Upper lobe of left lung (tissue), 6 donors: ENCODE data around the gene CLCA2. TPM values are rescaled to one million over a fixed set of nuclear protein-coding genes. Genes with fewer than 3 reads are reported as not detected.

Source experiments
- ATAC-seq, 2 donors: fragments of 200-7000 bp; cut with Tn5 transposase; one replicate each; pipeline ENCODE4 v1.9.1; 2022; ENCODE audit warnings: mild to moderate bottlenecking in 2 of 2, moderate library complexity in 2 of 2; ENCODE audit not compliant: low FRiP score in 2 of 2
- DNase-seq, 2 donors: peaks; one replicate each; pipeline ENCODE4 v3.0.0-alpha.2; 2019 to 2020
- H3K27ac ChIP-seq, 4 donors: fragments of 200-600 bp; sonication (generic); one replicate each; pipeline ENCODE4 v1.5.1; 2016 to 2019
- H3K27me3 ChIP-seq, 4 donors: fragments of 200-600 bp; sonication (generic); one replicate each; pipeline ENCODE4 v1.5.1; 2017 to 2019
- H3K36me3 ChIP-seq, 4 donors: fragments of 200-600 bp; sonication (generic); one replicate each; pipeline ENCODE4 v1.5.1; 2016 to 2019
- H3K4me1 ChIP-seq, 4 donors: fragments of 200-600 bp; sonication (generic); one replicate each; pipeline ENCODE4 v1.5.1; 2018 to 2019
- H3K4me3 ChIP-seq, 4 donors: fragments of 200-600 bp; sonication (generic); one replicate each; pipeline ENCODE4 v1.5.1; 2017 to 2019; ENCODE audit warnings: mild to moderate bottlenecking in 2 of 4, moderate library complexity in 1 of 4
- H3K9me3 ChIP-seq, 4 donors: fragments of 200-600 bp; sonication (generic); one replicate each; pipeline ENCODE4 v1.5.1; 2018 to 2019
- CTCF ChIP-seq, 6 experiments: fragments of 450-650 bp in 4 of 6; fragments of 200-600 bp in 2 of 6; sonication (generic) in 2 of 6; IDR thresholded peaks; one replicate each; pipeline ENCODE4 v1.5.1; 2016 to 2019; ENCODE audit warnings: antibody characterized with exemption in 6 of 6
- EP300 ChIP-seq, 4 donors: sonication (generic); formaldehyde crosslinking; IDR thresholded peaks; one replicate each; pipeline ENCODE4 v1.5.1; 2017; ENCODE audit warnings: antibody characterized with exemption in 4 of 4, control low read depth in 2 of 4
- POLR2A ChIP-seq, 4 donors: fragments of 450-650 bp; IDR thresholded peaks; one replicate each; pipeline ENCODE4 v1.5.1; 2016 to 2017; ENCODE audit warnings: antibody characterized with exemption in 4 of 4, mild to moderate bottlenecking in 2 of 4
- POLR2AphosphoS5 ChIP-seq, 2 donors: sonication (generic); formaldehyde crosslinking; IDR thresholded peaks; one replicate each; pipeline ENCODE4 v1.5.1; 2017; ENCODE audit warnings: antibody characterized with exemption in 2 of 2
- WGBS, 2 donors: methylation state at CpG; one replicate each; pipeline ENCODE4 v1.1.5; 2017 to 2018; 5-methylcytosine and 5-hydroxymethylcytosine counted together
- total RNA-seq, 6 donors: library from RNA; depleted of rRNA in 4 of 6; stranded (reverse); fragments of >200 nt in 4 of 6; gene quantifications; one replicate each; pipeline versions ENCODE4 v1.1.0 to v1.2.1, GENCODE V29; 2016 to 2021
- donor health status: DM: no; HTN: no; CAD: no; lungs with moderate emphysema.
- donor health status: DM: no; HTN: yes; CAD: no; lungs with severe emphysema.

CLCA2 gene
- total RNA-seq, 6 donors from 2014 or later = 0.57 to 5.3 (median 0.61) TPM; not detected in 3

- WGBS, 2 donors = 76 to 88% methylated on average over 4 of the region's 4 CpGs
- no peaks in the 10 kb centered on the region for H3K36me3 ChIP-seq
Observed at GRCh38 chr1:86447198-86447790, 23.3 kb downstream of the CLCA2 start.

GRCh38 chr1:86448670-86449069 lies 24.7 kb downstream of the CLCA2 start:
- TF ChIP-seq EP300 (IDR thresholded peaks at IDR 0.05) (no peak), POLR2A (IDR thresholded peaks at IDR 0.05) (no peak), CTCF (IDR thresholded peaks at IDR 0.05) (no peak), POLR2AphosphoS5 (IDR thresholded peaks at IDR 0.05) (no peak)
- no peak overlapping the region for H3K4me3 ChIP-seq
- H3K9me3 ChIP-seq = no peaks in the 10 kb centered on the region
- no peak overlapping the region for H3K27ac ChIP-seq
- no peaks in the 10 kb centered on the region for H3K27me3 ChIP-seq
- no peaks in the 10 kb centered on the region for H3K4me1 ChIP-seq
- no peak for DNase-seq
- H3K36me3 ChIP-seq = no peaks in the 10 kb centered on the region
- 83 to 88% methylated on average over 1 of the region's 1 CpG for WGBS, 2 donors
- no peak for ATAC-seq

More at GRCh38 chr1:86447198-86447790, 23.3 kb downstream of the CLCA2 start:
- ATAC-seq = no peak
- Histone ChIP-seq H3K27ac (no peak overlapping the region), H3K27me3 (no peaks in the 10 kb centered on the region), H3K4me1 (no peaks in the 10 kb centered on the region), H3K4me3 (no peak overlapping the region), H3K9me3 (no peaks in the 10 kb centered on the region)
- TF ChIP-seq POLR2A (IDR thresholded peaks at IDR 0.05) (no peak), POLR2AphosphoS5 (IDR thresholded peaks at IDR 0.05) (no peak), EP300 (IDR thresholded peaks at IDR 0.05) (no peak), CTCF (IDR thresholded peaks at IDR 0.05) (no peak)
- no peak for DNase-seq

- 93 to 96% methylated on average over 1 of the region's 1 CpG for WGBS, 2 donors
- no peak overlapping the region for H3K4me3 ChIP-seq
- DNase-seq (no peak), ATAC-seq (no peak)
- H3K36me3 ChIP-seq = no peaks in the 10 kb centered on the region
- no peaks in the 10 kb centered on the region for H3K9me3 ChIP-seq
- H3K27me3 ChIP-seq = no peaks in the 10 kb centered on the region
- TF ChIP-seq CTCF (IDR thresholded peaks at IDR 0.05) (no peak), EP300 (IDR thresholded peaks at IDR 0.05) (no peak), POLR2AphosphoS5 (IDR thresholded peaks at IDR 0.05) (no peak), POLR2A (IDR thresholded peaks at IDR 0.05) (no peak)
- H3K4me1 ChIP-seq = no peaks in the 10 kb centered on the region
- H3K27ac ChIP-seq = no peak overlapping the region
Observed at GRCh38 chr1:86449103-86449502, 25.1 kb downstream of the CLCA2 start.

- Histone ChIP-seq H3K9me3 (no peaks in the 10 kb centered on the region), H3K27me3 (no peaks in the 10 kb centered on the region), H3K27ac (no peak overlapping the region), H3K4me3 (no peak overlapping the region), H3K4me1 (no peaks in the 10 kb centered on the region), H3K36me3 (no peaks in the 10 kb centered on the region)
- ATAC-seq (no peak), DNase-seq (no peak)
- WGBS, 2 donors = 63 to 64% methylated on average over 3 of the region's 3 CpGs
- TF ChIP-seq CTCF (IDR thresholded peaks at IDR 0.05) = no peak
- no peak for TF ChIP-seq POLR2A (IDR thresholded peaks at IDR 0.05)
- TF ChIP-seq POLR2AphosphoS5 (IDR thresholded peaks at IDR 0.05) = no peak
- no peak for TF ChIP-seq EP300 (IDR thresholded peaks at IDR 0.05)
Observed at GRCh38 chr1:86450847-86451246, 26.9 kb downstream of the CLCA2 start.

GRCh38 chr1:86453664-86454063 lies 29.7 kb downstream of the CLCA2 start:
- no peaks in the 10 kb centered on the region for H3K36me3 ChIP-seq
- 77 to 85% methylated on average over 3 of the region's 3 CpGs for WGBS, 2 donors
- no peaks in the 10 kb centered on the region for H3K27me3 ChIP-seq
- no peaks in the 10 kb centered on the region for H3K9me3 ChIP-seq
- ATAC-seq (no peak), DNase-seq (no peak)
- H3K4me3 ChIP-seq = no peak overlapping the region
- H3K27ac ChIP-seq = no peak overlapping the region
- TF ChIP-seq POLR2A (IDR thresholded peaks at IDR 0.05) = no peak
- TF ChIP-seq CTCF (IDR thresholded peaks at IDR 0.05) = no peak
- no peak for TF ChIP-seq POLR2AphosphoS5 (IDR thresholded peaks at IDR 0.05)
- TF ChIP-seq EP300 (IDR thresholded peaks at IDR 0.05) = no peak
- no peaks in the 10 kb centered on the region for H3K4me1 ChIP-seq
